GM12865 (cell line): ENCODE data around the gene TMC3.

Experiments used
- DNase-seq: peaks from one replicate; pipeline ENCODE4 v3.0.0; 2010; ENCODE audit warnings: low read depth
- H3K4me3 ChIP-seq: 2 replicates; pipeline ENCODE4 v1.5.1; 2011; ENCODE audit warnings: mild to moderate bottlenecking, low read depth, low read length, control low read depth
- TF ChIP-seq, protein P1 (sequence below): IDR thresholded peaks from 2 replicates; pipeline ENCODE4 v1.5.1; 2011; ENCODE audit warnings: low read length, control low read depth, low read depth, inconsistent platforms; ENCODE audit not compliant: insufficient read depth; ENCODE audit errors: missing control alignments

TMC3 gene

DNA sequence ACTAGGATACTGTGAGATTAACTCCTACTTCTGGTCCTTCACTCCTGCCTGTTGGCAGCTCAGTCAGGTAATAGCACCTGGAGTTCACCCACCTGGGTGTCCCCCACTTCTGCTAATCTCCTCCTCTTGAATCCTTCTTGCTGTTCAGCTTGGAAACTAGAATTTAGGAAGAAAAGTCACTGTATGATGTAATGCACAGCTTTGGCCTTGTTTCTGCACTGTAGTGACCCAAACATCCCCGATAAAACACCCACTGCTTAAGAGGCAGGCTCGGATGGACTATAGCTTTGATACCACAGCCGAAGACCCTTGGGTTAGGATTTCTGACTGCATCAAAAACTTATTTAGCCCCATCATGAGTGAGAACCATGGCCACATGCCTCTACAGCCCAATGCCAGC, 74.9 kb downstream of the TMC3 start:
- H3K4me3 ChIP-seq = peak overlapping the region; percentile 37
- TF ChIP-seq, protein P1, sequence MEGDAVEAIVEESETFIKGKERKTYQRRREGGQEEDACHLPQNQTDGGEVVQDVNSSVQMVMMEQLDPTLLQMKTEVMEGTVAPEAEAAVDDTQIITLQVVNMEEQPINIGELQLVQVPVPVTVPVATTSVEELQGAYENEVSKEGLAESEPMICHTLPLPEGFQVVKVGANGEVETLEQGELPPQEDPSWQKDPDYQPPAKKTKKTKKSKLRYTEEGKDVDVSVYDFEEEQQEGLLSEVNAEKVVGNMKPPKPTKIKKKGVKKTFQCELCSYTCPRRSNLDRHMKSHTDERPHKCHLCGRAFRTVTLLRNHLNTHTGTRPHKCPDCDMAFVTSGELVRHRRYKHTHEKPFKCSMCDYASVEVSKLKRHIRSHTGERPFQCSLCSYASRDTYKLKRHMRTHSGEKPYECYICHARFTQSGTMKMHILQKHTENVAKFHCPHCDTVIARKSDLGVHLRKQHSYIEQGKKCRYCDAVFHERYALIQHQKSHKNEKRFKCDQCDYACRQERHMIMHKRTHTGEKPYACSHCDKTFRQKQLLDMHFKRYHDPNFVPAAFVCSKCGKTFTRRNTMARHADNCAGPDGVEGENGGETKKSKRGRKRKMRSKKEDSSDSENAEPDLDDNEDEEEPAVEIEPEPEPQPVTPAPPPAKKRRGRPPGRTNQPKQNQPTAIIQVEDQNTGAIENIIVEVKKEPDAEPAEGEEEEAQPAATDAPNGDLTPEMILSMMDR = no peak
- DNase-seq = no peak

DNA sequence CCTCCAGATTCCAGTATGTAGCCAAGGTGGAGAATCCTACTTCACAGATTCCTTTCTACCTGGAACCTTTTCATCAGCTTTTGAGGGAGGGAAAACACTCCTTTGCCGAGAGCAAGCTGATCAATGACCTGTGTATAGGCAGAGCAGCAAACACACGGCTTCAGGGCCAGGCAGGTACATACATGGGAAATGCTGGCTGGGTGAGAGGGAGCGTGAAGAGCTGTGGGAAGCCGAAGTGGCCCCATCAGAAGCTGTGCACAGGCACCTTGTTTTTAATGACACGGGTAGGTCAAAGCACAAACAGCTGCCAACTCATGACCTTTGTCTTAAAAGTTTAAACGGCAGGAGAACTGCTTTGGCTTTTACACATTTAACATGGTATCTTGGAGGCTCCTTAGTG, 75.4 kb downstream of the TMC3 start:
- DNase-seq = no peak
- TF ChIP-seq, protein P1 = no peak
- peak overlapping the region; percentile 15 for H3K4me3 ChIP-seq

DNA sequence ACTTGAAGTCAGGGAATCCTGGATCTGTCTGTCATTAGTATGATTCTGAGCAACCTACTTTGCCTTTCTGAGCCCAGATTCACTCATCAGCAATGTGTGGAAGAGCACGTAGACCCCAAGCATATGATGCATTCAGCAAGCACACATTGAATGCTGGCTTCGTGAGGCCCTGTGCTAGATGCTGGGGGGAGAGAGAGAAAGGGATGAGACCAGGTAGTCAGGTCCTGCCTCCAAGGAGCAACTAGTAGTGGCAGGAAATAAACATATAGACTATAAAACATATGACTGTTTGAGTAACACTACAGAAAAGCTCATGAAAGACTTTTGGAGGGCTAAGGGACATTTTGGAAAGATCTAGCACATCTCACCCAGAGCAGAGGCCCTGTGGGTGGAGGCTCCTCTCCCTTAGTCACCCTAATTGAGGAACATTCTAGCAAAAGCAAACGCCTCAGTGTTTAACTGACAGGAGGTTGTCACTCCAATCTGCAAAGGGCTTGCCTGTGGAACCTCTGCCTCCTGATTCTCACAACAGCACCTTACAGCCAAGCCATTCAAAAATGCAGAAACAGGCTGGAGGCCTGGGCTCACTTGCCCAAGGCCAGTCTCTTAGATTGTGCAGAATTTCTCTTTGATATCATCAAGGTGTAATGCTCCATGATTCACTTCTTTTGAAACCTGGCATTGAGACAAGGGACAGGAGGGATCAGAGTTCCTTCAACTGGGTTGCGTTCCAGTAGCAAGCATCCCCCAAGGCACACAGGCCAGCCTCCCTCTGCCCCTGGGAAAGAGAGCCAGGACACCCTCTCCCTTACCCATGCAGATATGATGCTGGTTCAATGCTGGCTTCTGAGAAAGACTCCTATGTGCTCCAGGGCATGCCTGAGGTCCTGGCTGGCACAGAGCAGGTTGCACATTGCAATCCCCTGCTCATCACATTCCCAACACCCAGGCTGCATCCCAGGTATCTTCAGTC, 76.1 kb downstream of the TMC3 start:
- TF ChIP-seq, protein P1 = no peak
- H3K4me3 ChIP-seq = peak overlapping the region; percentile 47
- DNase-seq = no peak

DNA sequence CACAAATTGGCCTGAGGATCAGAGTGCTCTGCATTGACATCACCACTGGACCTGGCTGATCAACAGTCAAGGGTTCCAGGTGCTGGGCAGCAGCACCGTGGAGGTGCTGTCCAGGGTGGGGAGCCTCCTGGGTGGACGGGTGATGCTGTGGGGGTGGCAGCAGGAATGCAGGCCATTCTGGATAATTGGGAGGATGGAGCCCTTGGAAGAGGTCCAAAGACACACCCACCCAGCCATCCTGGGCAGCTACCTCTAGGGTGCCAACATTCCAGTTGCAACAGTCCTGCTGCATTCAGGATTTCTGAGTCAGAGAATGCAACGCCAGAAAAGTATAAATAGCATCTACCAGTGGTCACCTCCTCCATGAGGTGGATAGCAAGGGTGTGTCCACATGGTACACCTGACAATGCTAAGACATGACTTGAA, 76.9 kb downstream of the TMC3 start:
- DNase-seq = no peak
- TF ChIP-seq, protein P1 = no peak
- H3K4me3 ChIP-seq = peak overlapping the region; percentile 47

DNA sequence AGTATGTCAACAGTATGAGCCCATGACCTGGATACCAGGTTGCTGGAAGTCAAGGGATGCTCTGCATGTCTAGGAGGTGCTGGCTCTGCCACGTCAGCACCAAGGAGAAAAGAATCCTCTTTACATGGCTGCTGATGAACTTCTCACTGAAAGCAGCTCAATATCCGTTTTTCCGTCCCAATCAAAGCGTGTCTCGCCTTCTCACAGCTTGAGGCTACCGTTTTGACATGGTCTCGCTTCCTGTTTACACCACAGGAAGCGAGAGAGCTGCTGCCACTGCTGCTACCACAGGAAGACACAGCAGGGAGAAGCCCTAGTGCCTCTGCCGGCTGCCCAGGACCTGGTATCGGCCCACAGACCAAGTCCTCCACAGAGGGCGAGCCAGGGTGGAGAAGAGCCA, 77.3 kb downstream of the TMC3 start:
- TF ChIP-seq, protein P1 = no peak
- H3K4me3 ChIP-seq = peak overlapping the region; percentile 47
- DNase-seq = peak; percentile 95

DNA sequence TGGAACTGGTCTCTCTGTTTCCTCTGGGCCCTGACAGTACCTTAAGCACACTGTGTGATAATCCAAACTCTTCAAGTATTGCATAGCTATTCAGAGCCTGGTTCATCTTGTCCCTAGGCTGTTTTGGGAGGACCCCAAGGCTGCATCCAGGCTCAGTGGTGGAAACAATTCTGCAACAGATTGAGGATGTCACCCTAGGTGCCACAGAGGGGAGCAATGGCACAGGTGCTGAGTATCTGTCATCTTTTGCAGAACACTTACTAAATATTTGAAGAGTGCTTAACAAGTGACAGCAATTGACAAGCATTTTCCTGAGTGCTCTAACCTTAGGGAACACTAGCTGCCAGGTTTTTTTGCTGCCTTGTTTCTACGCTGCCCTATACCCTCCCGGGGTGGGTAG, 77.8 kb downstream of the TMC3 start:
- DNase-seq = no peak
- TF ChIP-seq, protein P1 = no peak
- H3K4me3 ChIP-seq = peak overlapping the region; percentile 47

DNA sequence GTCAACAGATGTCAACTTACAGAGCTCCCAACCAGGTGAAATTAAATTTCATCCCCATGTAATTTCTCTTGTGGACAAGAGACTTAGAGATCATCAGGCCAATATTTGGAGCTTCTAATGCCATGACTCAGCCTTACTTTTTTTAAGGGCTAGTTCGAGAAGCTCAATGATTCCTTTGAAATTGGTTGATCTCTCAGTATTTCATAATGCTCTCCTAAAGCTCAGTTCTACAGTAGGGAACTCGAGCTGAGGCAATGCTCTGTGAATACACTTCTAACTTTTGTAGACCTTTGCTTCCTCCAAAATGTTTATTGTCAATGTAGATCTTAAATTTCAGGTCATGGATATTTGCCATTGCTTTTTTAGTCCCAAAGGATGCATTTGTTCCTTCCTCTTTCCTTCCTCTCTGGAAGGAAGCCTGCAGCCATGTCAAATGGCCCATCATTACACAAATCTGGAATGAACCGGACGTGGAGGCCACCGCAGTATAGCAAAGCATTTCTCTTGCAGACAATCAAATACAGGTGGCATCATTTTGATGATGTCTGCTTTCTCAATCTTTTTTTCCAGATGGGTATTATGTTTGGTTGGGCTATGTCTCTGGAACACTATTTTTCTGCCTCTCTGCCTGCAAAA, 78.4 kb downstream of the TMC3 start:
- no peak for DNase-seq
- TF ChIP-seq, protein P1 = no peak
- no peak overlapping the region for H3K4me3 ChIP-seq
